ENCODE results near the gene L3MBTL4. TPM values are rescaled to one million over a fixed set of nuclear protein-coding genes. Genes with fewer than 3 reads are reported as not detected.

Gene L3MBTL4
- total RNA-seq, 6 experiments from 2014 or later = 8.2 to 16.0 (median 11.3) TPM

DNA sequence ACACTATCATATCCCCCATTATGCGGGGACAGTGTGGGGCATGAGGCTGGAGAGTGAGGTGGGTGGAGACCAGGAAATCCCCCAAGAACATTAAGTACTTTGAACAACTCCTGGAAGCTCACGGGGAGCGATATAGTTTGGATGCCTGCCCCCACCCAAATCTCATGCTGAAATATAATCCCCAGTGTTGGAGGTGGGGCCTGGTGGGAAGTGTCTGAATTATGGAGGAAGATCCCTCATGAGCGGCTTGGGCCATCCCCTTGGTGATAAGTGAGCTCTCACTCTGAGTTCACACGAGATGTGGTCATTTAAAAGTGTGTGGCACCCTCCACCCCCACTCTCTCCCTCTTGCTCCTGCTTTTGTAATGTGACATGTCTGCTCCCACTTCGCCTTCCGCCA lies 422.3 kb downstream of the L3MBTL4 start:
- no peaks in the 10 kb centered on the region for H3K36me3 ChIP-seq
- no peak for TF ChIP-seq POLR2A (IDR thresholded peaks at IDR 0.05)
- TF ChIP-seq, protein P1, sequence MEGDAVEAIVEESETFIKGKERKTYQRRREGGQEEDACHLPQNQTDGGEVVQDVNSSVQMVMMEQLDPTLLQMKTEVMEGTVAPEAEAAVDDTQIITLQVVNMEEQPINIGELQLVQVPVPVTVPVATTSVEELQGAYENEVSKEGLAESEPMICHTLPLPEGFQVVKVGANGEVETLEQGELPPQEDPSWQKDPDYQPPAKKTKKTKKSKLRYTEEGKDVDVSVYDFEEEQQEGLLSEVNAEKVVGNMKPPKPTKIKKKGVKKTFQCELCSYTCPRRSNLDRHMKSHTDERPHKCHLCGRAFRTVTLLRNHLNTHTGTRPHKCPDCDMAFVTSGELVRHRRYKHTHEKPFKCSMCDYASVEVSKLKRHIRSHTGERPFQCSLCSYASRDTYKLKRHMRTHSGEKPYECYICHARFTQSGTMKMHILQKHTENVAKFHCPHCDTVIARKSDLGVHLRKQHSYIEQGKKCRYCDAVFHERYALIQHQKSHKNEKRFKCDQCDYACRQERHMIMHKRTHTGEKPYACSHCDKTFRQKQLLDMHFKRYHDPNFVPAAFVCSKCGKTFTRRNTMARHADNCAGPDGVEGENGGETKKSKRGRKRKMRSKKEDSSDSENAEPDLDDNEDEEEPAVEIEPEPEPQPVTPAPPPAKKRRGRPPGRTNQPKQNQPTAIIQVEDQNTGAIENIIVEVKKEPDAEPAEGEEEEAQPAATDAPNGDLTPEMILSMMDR (IDR thresholded peaks at IDR 0.05) = no peak
- ATAC-seq (no peak), DNase-seq (no peak)
- H3K9me3 ChIP-seq = no peaks in the 10 kb centered on the region
- no peak overlapping the region for H3K27ac ChIP-seq
- intact Hi-C loops (cut with DNase I) = no loop called here
- no peaks in the 10 kb centered on the region for H3K27me3 ChIP-seq
- H3K4me3 ChIP-seq = no peak overlapping the region
- WGBS (ENCODE audit: insufficient coverage, low coverage, low lambda C conversion rate, missing lambda C conversion rate) = 100% methylated on average over 5 of the region's 7 CpGs
- H3K4me1 ChIP-seq = no peaks in the 10 kb centered on the region

DNA sequence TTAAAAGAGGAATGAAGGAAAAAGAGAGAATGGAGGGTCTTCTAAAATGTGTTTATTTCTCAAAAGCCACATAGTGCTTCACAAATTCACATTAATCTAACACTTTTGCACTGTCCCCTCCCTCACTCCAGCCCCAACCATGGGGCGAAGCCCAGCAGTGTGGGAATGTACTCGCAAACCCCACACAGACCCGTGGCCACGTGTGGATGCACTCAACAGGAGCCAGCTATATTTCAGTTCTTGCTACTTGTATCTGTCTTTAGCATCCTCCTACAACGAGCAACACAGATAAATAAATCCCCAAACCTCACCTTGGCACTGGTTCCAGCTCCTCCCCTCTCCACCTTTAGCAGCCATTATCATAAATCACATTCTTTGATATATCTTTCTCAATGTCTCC lies 427.5 kb downstream of the L3MBTL4 start:
- Histone ChIP-seq H3K4me3 (no peak overlapping the region), H3K27me3 (no peaks in the 10 kb centered on the region), H3K27ac (no peak overlapping the region), H3K4me1 (no peaks in the 10 kb centered on the region), H3K36me3 (no peaks in the 10 kb centered on the region), H3K9me3 (no peaks in the 10 kb centered on the region)
- TF ChIP-seq POLR2A (IDR thresholded peaks at IDR 0.05) = no peak
- TF ChIP-seq, protein P1 (IDR thresholded peaks at IDR 0.05) = no peak
- ATAC-seq (no peak), DNase-seq (no peak)
- 83% methylated on average over 5 of the region's 5 CpGs for whole genome bisulfite sequencing (ENCODE audit: insufficient coverage, low coverage, low lambda C conversion rate, missing lambda C conversion rate)
- intact Hi-C loops (cut with DNase I) = no loop called here

- no peak for DNase-seq
- H3K9me3 ChIP-seq = no peaks in the 10 kb centered on the region
- ATAC-seq = no peak
- WGBS (ENCODE audit: insufficient coverage, low coverage, low lambda C conversion rate, missing lambda C conversion rate) = 92% methylated on average over 3 of the region's 5 CpGs
- no peaks in the 10 kb centered on the region for H3K4me1 ChIP-seq
- no peaks in the 10 kb centered on the region for H3K36me3 ChIP-seq
- TF ChIP-seq, protein P1 (IDR thresholded peaks at IDR 0.05) = no peak
- intact Hi-C loops (cut with DNase I) = no loop called here
- H3K27ac ChIP-seq = no peak overlapping the region
- H3K27me3 ChIP-seq = no peaks in the 10 kb centered on the region
- H3K4me3 ChIP-seq = no peak overlapping the region
These were observed 428.3 kb downstream of the L3MBTL4 start for GRCh38 chr18:5986257-5986931.

GRCh38 chr18:5984245-5984644 lies 430.5 kb downstream of the L3MBTL4 start:
- no peak overlapping the region for H3K4me3 ChIP-seq
- no peaks in the 10 kb centered on the region for H3K9me3 ChIP-seq
- no peaks in the 10 kb centered on the region for H3K36me3 ChIP-seq
- no peaks in the 10 kb centered on the region for H3K4me1 ChIP-seq
- H3K27ac ChIP-seq = no peak overlapping the region
- no peaks in the 10 kb centered on the region for H3K27me3 ChIP-seq
- TF ChIP-seq, protein P1 (IDR thresholded peaks at IDR 0.05) = no peak
- no peak for TF ChIP-seq POLR2A (IDR thresholded peaks at IDR 0.05)
- DNase-seq (no peak), ATAC-seq (no peak)
- 78% methylated on average over 1 of the region's 1 CpG for WGBS (ENCODE audit: insufficient coverage, low coverage, low lambda C conversion rate, missing lambda C conversion rate)
- intact Hi-C loops (cut with DNase I) = no loop called here
